GM23338 (cell line): ENCODE results near the gene TBATA. TPM values are rescaled to one million over a fixed set of nuclear protein-coding genes. Genes with fewer than 3 reads are reported as not detected.
A peak's percentile ranks its signal among the peaks of the same experiment; 100 is the strongest.

ENCODE experiments used
- ATAC-seq: fragments of 200-7000 bp; cut with Tn5 transposase; 3 replicates; pipeline ENCODE4 v1.9.1; 2020
- DNase-seq: peaks from one replicate; pipeline ENCODE4 v3.0.0-alpha.2; 2015; ENCODE audit warnings: low spot score
- H2AFZ ChIP-seq: fragments of 200-600 bp; sonication (generic); 2 replicates; pipeline ENCODE4 v1.8.0; 2016; ENCODE audit warnings: antibody characterized with exemption, mild to moderate bottlenecking, moderate library complexity
- H3F3A ChIP-seq: fragments of 200-600 bp; sonication (generic); replicated peaks from 2 replicates; pipeline ENCODE4 v1.8.0; 2017; ENCODE audit warnings: antibody characterized with exemption, mixed run types, low read depth
- H3K27ac ChIP-seq: fragments of 200-600 bp; sonication (generic); 2 replicates; pipeline ENCODE4 v1.6.1; 2016; ENCODE audit warnings: low read depth
- H3K27me3 ChIP-seq: fragments of 200-600 bp; sonication (generic); 2 replicates; pipeline ENCODE4 v1.8.0; 2016; ENCODE audit warnings: mild to moderate bottlenecking, mixed run types, moderate library complexity; ENCODE audit not compliant: insufficient read depth
- H3K36me3 ChIP-seq: fragments of 200-600 bp; sonication (generic); 2 replicates; pipeline ENCODE4 v1.8.0; 2016; ENCODE audit warnings: mild to moderate bottlenecking; ENCODE audit not compliant: insufficient read depth
- H3K4me1 ChIP-seq: fragments of 200-600 bp; sonication (generic); 2 replicates; pipeline ENCODE4 v1.8.0; 2016; ENCODE audit warnings: mild to moderate bottlenecking, moderate library complexity; ENCODE audit not compliant: insufficient read depth
- H3K4me2 ChIP-seq: fragments of 200-600 bp; sonication (generic); 2 replicates; pipeline ENCODE4 v1.7.1; 2017; ENCODE audit warnings: mixed run types
- H3K4me3 ChIP-seq: fragments of 200-600 bp; sonication (generic); 2 replicates; pipeline ENCODE4 v1.6.1; 2016; ENCODE audit warnings: mixed run types
- H3K79me2 ChIP-seq: fragments of 200-600 bp; sonication (generic); replicated peaks from 2 replicates; pipeline ENCODE4 v1.8.0; 2017; ENCODE audit warnings: mild to moderate bottlenecking; ENCODE audit not compliant: insufficient read depth
- H3K9me2 ChIP-seq: fragments of 200-600 bp; sonication (generic); 2 replicates; pipeline ENCODE4 v1.8.0; 2017; ENCODE audit not compliant: insufficient read depth
- H4K20me1 ChIP-seq: fragments of 200-600 bp; sonication (generic); replicated peaks from 2 replicates; pipeline ENCODE4 v1.8.0; 2017; ENCODE audit warnings: mild to moderate bottlenecking; ENCODE audit not compliant: insufficient read depth
- H3K27ac Mint-ChIP-seq: 2 replicates; pipeline ENCODE4 v1.8.0; 2020; ENCODE audit warnings: inconsistent platforms, mild to moderate bottlenecking, moderate library complexity, mixed read lengths
- H3K27me3 Mint-ChIP-seq: 3 replicates; pipeline ENCODE4 v1.8.0; 2022; ENCODE audit warnings: low read depth, mild to moderate bottlenecking, moderate library complexity, mixed read lengths, inconsistent platforms; ENCODE audit not compliant: insufficient read depth, poor library complexity
- H3K36me3 Mint-ChIP-seq: 3 replicates; pipeline ENCODE4 v1.8.0; 2021; ENCODE audit warnings: low read depth, mild to moderate bottlenecking, inconsistent platforms, moderate library complexity, mixed read lengths
- H3K4me1 Mint-ChIP-seq: 3 replicates; pipeline ENCODE4 v1.8.0; 2020; ENCODE audit warnings: mild to moderate bottlenecking, inconsistent platforms, mixed read lengths
- H3K4me3 Mint-ChIP-seq: 3 replicates; pipeline ENCODE4 v1.8.0; 2021; ENCODE audit warnings: moderate library complexity, mild to moderate bottlenecking, inconsistent platforms, mixed read lengths
- H3K9me3 Mint-ChIP-seq: 3 replicates; pipeline ENCODE4 v1.8.0; 2020; ENCODE audit warnings: moderate library complexity, mild to moderate bottlenecking, inconsistent platforms, mixed read lengths
- CREB1 ChIP-seq: fragments of 250-450 bp; sonication (Bioruptor Pico); IDR thresholded peaks from 2 replicates; pipeline ENCODE4 v1.5.0; 2020; ENCODE audit warnings: low read depth, mild to moderate bottlenecking, moderate library complexity
- CTCF ChIP-seq, 2 experiments: fragments of 200-600 bp in 1 of 2; sonication (generic) in 1 of 2; conservative IDR thresholded peaks; 2 replicates each; pipeline versions ENCODE4 v1.5.1 to v1.6.1; 2016 to 2017; ENCODE audit warnings: antibody characterized with exemption in 2 of 2, low read depth in 2 of 2, mild to moderate bottlenecking in 2 of 2, moderate library complexity in 1 of 2
- ETS1 ChIP-seq: IDR thresholded peaks from 2 replicates; pipeline ENCODE4 v1.6.1; 2016; ENCODE audit warnings: antibody characterized with exemption
- EZH2 ChIP-seq: fragments of 200-600 bp; sonication (generic); IDR thresholded peaks from one replicate; pipeline ENCODE4 v1.8.0; 2017; ENCODE audit warnings: antibody characterized with exemption, mild to moderate bottlenecking, low read depth; ENCODE audit not compliant: unreplicated experiment
- EZH2phosphoT487 ChIP-seq: fragments of 200-600 bp; sonication (generic); IDR thresholded peaks from one replicate; pipeline ENCODE4 v1.8.1; 2018; ENCODE audit warnings: antibody characterized with exemption; ENCODE audit not compliant: unreplicated experiment
- JUNB ChIP-seq: IDR thresholded peaks from one replicate; pipeline ENCODE4 v1.6.1; 2016; ENCODE audit warnings: antibody characterized with exemption; ENCODE audit not compliant: unreplicated experiment
- NANOG ChIP-seq: IDR thresholded peaks from 2 replicates; pipeline ENCODE4 v1.6.1; 2016; ENCODE audit warnings: antibody characterized with exemption, borderline replicate concordance
- POLR2AphosphoS5 ChIP-seq: IDR thresholded peaks from 2 replicates; pipeline ENCODE4 v1.6.1; 2016; ENCODE audit warnings: antibody characterized with exemption, low read depth
- STAT1 ChIP-seq: IDR thresholded peaks from one replicate; pipeline ENCODE4 v1.6.1; 2016; ENCODE audit warnings: antibody characterized with exemption; ENCODE audit not compliant: unreplicated experiment
- ZNF114 ChIP-seq: fragments of 250-450 bp; sonication (Bioruptor Pico); IDR thresholded peaks from 2 replicates; pipeline ENCODE4 v1.5.0; 2020; ENCODE audit warnings: mild to moderate bottlenecking, moderate library complexity
- ZNF331 ChIP-seq: fragments of 250-450 bp; sonication (Bioruptor Pico); IDR thresholded peaks from 2 replicates; pipeline ENCODE4 v1.5.0; 2020; ENCODE audit warnings: low read depth, mild to moderate bottlenecking, moderate library complexity
- ZNF462 ChIP-seq: fragments of 250-450 bp; sonication (Bioruptor Pico); IDR thresholded peaks from 2 replicates; pipeline ENCODE4 v1.5.0; 2020; ENCODE audit warnings: mild to moderate bottlenecking, moderate library complexity
- polyA plus RNA-seq: library from polyadenylated mRNA; unstranded; fragments of >200 nt; fragmentation: Nextera tagmentation; extraction: Ambion mirVana; gene quantifications from 2 replicates; pipeline ENCODE4 v1.2.1, GENCODE V29; 2016
- total RNA-seq: library from RNA; depleted of rRNA; stranded (reverse); fragments of >200 nt; shearing (Covaris generic); gene quantifications from 2 replicates; pipeline ENCODE4 v1.2.3, GENCODE V29; 2014
- TF ChIP-seq, protein P1 (sequence below): IDR thresholded peaks from one replicate; pipeline ENCODE4 v1.6.1; 2018; ENCODE audit warnings: antibody characterized with exemption; ENCODE audit not compliant: unreplicated experiment

TBATA gene
- total and polyA plus RNA-seq, 2 experiments from 2014 or later: not detected

GRCh38 chr10:70809011-70809611, 23.9 kb upstream of the TBATA start:
- Histone ChIP-seq H2AFZ (no peak overlapping the region; the same call in 1 of the 2 replicates), H3K9me2 (peaks cover 10% of the 10 kb centered on the region), H3K27me3 (no peaks in the 10 kb centered on the region), H4K20me1 (no peaks in the 10 kb centered on the region), H3K79me2 (no peaks in the 10 kb centered on the region), H3F3A (no peaks in the 10 kb centered on the region), H3K4me1 (peaks cover 13% of the 10 kb centered on the region), H3K36me3 (no peaks in the 10 kb centered on the region), H3K4me2 (no peak overlapping the region), H3K27ac (no peak overlapping the region), H3K4me3 (no peak overlapping the region)
- Mint-ChIP-seq H3K4me1 (peaks cover 15% of the 10 kb centered on the region), H3K27ac (no peak overlapping the region; the same call in 1 of the 2 replicates), H3K9me3 (no peaks in the 10 kb centered on the region), H3K4me3 (no peak overlapping the region), H3K36me3 (no peaks in the 10 kb centered on the region), H3K27me3 (peaks cover 9% of the 10 kb centered on the region)
- no peak for TF ChIP-seq CTCF (conservative IDR thresholded peaks at IDR 0.05; ENCODE audit: low read depth in 2 of 2)
- TF ChIP-seq STAT1: no peak
- no peak for TF ChIP-seq CREB1 (CRISPR knock-in tag)
- TF ChIP-seq EZH2: no peak
- TF ChIP-seq ZNF331 (CRISPR knock-in tag): no peak
- no peak for TF ChIP-seq NANOG
- no peak for TF ChIP-seq ZNF462
- no peak for TF ChIP-seq ZNF114 (CRISPR knock-in tag)
- TF ChIP-seq JUNB: no peak
- TF ChIP-seq ETS1: no peak
- no peak for TF ChIP-seq POLR2AphosphoS5
- no peak for TF ChIP-seq EZH2phosphoT487
- TF ChIP-seq, protein P1, sequence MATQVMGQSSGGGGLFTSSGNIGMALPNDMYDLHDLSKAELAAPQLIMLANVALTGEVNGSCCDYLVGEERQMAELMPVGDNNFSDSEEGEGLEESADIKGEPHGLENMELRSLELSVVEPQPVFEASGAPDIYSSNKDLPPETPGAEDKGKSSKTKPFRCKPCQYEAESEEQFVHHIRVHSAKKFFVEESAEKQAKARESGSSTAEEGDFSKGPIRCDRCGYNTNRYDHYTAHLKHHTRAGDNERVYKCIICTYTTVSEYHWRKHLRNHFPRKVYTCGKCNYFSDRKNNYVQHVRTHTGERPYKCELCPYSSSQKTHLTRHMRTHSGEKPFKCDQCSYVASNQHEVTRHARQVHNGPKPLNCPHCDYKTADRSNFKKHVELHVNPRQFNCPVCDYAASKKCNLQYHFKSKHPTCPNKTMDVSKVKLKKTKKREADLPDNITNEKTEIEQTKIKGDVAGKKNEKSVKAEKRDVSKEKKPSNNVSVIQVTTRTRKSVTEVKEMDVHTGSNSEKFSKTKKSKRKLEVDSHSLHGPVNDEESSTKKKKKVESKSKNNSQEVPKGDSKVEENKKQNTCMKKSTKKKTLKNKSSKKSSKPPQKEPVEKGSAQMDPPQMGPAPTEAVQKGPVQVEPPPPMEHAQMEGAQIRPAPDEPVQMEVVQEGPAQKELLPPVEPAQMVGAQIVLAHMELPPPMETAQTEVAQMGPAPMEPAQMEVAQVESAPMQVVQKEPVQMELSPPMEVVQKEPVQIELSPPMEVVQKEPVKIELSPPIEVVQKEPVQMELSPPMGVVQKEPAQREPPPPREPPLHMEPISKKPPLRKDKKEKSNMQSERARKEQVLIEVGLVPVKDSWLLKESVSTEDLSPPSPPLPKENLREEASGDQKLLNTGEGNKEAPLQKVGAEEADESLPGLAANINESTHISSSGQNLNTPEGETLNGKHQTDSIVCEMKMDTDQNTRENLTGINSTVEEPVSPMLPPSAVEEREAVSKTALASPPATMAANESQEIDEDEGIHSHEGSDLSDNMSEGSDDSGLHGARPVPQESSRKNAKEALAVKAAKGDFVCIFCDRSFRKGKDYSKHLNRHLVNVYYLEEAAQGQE: no peak
- no peak for DNase-seq
- ATAC-seq: peak; percentile 55; the same call in 2 of the 3 replicates
